IPS-15b (cell line): ENCODE data around the gene ACACB.

Source experiments
- H3K27me3 ChIP-seq: one replicate; pipeline ENCODE4 v1.6.1; 2013; ENCODE audit warnings: low read length; ENCODE audit not compliant: control insufficient read depth, insufficient read depth
- H3K36me3 ChIP-seq: one replicate; pipeline ENCODE4 v1.6.1; 2013; ENCODE audit warnings: low read length; ENCODE audit not compliant: control insufficient read depth, insufficient read depth
- H3K4me1 ChIP-seq: one replicate; pipeline ENCODE4 v1.6.1; 2013; ENCODE audit warnings: mild to moderate bottlenecking, low read length; ENCODE audit not compliant: control insufficient read depth, insufficient read depth
- H3K4me3 ChIP-seq: one replicate; pipeline ENCODE4 v1.5.1; 2013; ENCODE audit warnings: low read depth, low read length
- H3K9ac ChIP-seq: one replicate; pipeline ENCODE4 v1.6.1; 2013; ENCODE audit warnings: low read depth, mild to moderate bottlenecking, low read length
- H3K9me3 ChIP-seq: one replicate; pipeline ENCODE4 v1.6.1; 2013; ENCODE audit warnings: mild to moderate bottlenecking, low read length; ENCODE audit not compliant: control insufficient read depth, insufficient read depth

The ACACB gene

GRCh38 chr12:109113661-109114321, 2.6 kb upstream of the ACACB start:
- H3K9me3 ChIP-seq = no peaks in the 10 kb centered on the region
- peaks cover 4% of the 10 kb centered on the region for H3K36me3 ChIP-seq
- no peak overlapping the region for H3K9ac ChIP-seq
- no peaks in the 10 kb centered on the region for H3K27me3 ChIP-seq
- peaks cover 5% of the 10 kb centered on the region for H3K4me1 ChIP-seq
- H3K4me3 ChIP-seq = no peak overlapping the region

- no peaks in the 10 kb centered on the region for H3K9me3 ChIP-seq
- no peak overlapping the region for H3K9ac ChIP-seq
- H3K4me1 ChIP-seq = peaks cover 5% of the 10 kb centered on the region
- no peaks in the 10 kb centered on the region for H3K27me3 ChIP-seq
- H3K4me3 ChIP-seq = no peak overlapping the region
- peaks cover 3% of the 10 kb centered on the region for H3K36me3 ChIP-seq
Measured at GRCh38 chr12:109114644-109115043, 1.7 kb upstream of the ACACB start.

DNA sequence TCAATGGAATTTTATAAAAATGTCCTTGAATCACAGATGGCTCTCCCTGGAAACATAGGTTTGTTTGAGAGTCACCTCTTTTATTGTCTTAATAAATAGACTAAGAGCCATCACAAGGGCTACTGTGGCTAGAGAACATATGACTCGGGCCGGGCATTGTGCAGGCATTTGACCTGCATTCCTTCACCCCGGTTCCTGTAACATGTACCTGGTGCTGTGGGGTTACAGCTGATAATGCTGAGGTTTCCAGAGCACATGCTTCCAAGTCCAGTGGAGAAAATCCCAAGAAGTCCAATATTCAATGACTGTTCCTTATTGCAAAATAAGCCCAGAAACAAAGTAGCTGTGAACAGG, 1.0 kb upstream of the ACACB start:
- Histone ChIP-seq H3K27me3 (no peaks in the 10 kb centered on the region), H3K9ac (no peak overlapping the region), H3K9me3 (no peaks in the 10 kb centered on the region), H3K36me3 (no peaks in the 10 kb centered on the region), H3K4me3 (no peak overlapping the region), H3K4me1 (peaks cover 5% of the 10 kb centered on the region)

- Histone ChIP-seq H3K9ac (no peak overlapping the region), H3K9me3 (no peaks in the 10 kb centered on the region), H3K27me3 (no peaks in the 10 kb centered on the region), H3K4me1 (peaks cover 5% of the 10 kb centered on the region), H3K4me3 (no peak overlapping the region), H3K36me3 (no peaks in the 10 kb centered on the region)
Measured at GRCh38 chr12:109116611-109116949, 193 bp downstream of the ACACB start.

- Histone ChIP-seq H3K36me3 (no peaks in the 10 kb centered on the region), H3K4me3 (no peak overlapping the region), H3K9me3 (no peaks in the 10 kb centered on the region), H3K9ac (no peak overlapping the region), H3K27me3 (no peaks in the 10 kb centered on the region), H3K4me1 (peaks cover 5% of the 10 kb centered on the region)
Measured at GRCh38 chr12:109120095-109120494, 3.7 kb downstream of the ACACB start.

DNA sequence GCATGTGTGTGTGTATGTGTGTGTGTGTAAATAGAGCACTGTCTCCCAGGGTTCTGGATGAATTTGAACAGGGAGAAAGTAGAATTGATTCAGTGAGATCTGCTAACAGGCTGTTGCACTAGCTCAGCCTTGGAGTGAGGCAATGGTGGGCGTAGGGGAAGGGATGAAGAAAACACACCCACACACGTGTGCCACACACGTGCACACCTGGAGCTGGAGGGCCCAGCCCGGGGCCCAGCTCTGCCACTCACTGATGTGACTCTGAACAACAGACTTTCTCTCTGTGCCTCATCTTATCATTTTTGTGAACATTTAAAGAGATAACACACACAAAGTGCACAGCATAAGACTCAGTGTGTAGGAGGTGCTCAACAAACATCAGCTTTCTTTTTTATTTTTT, 4.2 kb downstream of the ACACB start:
- Histone ChIP-seq H3K9ac (no peak overlapping the region), H3K36me3 (no peaks in the 10 kb centered on the region), H3K4me3 (no peak overlapping the region), H3K9me3 (no peaks in the 10 kb centered on the region), H3K4me1 (peaks cover 5% of the 10 kb centered on the region), H3K27me3 (no peaks in the 10 kb centered on the region)

DNA sequence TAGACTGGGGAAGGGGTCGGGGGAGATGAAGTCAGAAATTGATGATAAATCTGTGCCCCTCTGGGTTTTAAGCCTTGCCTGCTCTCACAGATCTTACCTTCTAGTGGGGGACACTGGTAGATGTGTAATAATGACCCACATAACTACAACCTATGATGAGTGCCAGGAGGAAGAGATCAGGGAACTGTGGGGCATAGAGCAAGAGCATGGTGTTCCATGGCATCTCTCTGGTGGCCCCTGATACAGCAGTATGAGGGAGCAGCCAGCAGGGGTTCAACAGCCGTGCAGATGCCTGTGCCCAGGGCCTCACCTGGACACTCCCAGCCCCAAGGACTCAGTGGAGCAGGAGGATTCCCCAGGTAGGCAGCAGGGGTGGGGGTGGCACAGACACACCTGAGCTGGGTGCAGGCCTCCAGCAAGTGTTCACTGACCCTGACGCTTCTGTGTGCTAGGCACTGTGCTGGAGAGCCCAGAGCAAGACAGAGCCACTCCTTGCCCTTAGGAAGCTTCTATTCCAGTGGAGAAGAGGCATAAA, 5.0 kb downstream of the ACACB start:
- Histone ChIP-seq H3K9me3 (no peaks in the 10 kb centered on the region), H3K27me3 (no peaks in the 10 kb centered on the region), H3K9ac (no peak overlapping the region), H3K36me3 (no peaks in the 10 kb centered on the region), H3K4me3 (no peak overlapping the region), H3K4me1 (no peaks in the 10 kb centered on the region)

DNA sequence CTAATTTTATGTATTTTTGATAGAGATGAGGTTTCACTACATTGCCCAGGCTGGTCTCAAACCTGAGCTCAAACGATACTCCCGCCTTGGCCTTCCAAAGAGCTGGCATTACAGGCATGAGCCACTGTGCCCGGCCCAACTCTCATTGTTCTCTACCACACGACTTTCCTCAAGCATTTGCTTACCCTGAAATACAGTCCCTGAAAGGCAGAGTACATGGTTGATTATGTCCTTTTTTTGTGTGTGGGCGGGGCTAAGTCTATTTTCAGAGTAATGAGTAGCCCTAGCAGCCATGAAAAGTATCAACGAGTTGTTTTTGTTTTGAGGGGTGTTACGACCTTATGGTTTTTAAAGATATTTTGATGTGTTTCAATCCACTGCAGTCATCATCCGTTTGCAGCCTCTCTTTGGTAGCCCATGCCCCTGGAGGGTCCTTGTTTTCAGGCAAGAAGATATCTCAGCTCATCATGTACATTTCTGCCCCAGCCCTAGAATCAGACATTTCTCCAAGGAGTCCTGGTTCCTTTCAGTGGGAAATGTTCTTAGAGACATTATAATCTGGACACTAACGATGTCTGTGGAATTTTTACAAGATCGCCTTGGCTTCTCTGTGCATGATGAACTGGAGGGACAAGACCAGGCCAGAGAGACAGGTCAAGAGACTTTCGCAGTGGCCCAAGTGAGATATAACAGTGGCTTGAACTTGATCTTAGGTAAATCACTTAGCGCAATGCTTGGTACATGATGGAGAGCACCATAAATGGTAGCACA, 8.7 kb downstream of the ACACB start:
- H3K4me1 ChIP-seq = no peaks in the 10 kb centered on the region

DNA sequence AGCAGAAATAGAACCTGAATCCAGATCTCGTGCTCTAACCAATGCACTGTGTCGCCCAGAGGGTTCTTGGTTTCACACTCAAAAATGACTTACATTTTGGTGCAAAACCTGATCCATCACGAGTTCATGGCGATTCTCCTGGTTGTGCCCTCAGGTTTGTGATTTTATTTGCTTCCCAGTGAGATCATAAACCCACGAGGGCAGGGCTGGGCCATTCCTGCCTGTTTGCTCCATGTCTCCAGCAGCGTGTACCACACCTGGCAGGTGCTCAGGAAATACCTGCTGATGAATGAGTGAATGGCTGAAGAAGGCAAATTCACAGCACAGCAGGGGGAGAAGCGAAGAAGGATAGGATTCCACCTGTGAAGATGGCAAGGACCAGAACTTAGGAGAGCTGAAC, 9.4 kb downstream of the ACACB start:
- H3K4me3 ChIP-seq = no peak overlapping the region
- H3K9ac ChIP-seq = no peak overlapping the region
- no peaks in the 10 kb centered on the region for H3K36me3 ChIP-seq
- H3K27me3 ChIP-seq = no peaks in the 10 kb centered on the region
- H3K9me3 ChIP-seq = no peaks in the 10 kb centered on the region
- no peaks in the 10 kb centered on the region for H3K4me1 ChIP-seq

More for the DNA sequence above, 8.7 kb downstream of the ACACB start:
- Histone ChIP-seq H3K9ac (no peak overlapping the region), H3K36me3 (no peaks in the 10 kb centered on the region), H3K4me3 (no peak overlapping the region), H3K27me3 (no peaks in the 10 kb centered on the region), H3K9me3 (no peaks in the 10 kb centered on the region)

- no peaks in the 10 kb centered on the region for H3K9me3 ChIP-seq
- H3K27me3 ChIP-seq = no peaks in the 10 kb centered on the region
- no peaks in the 10 kb centered on the region for H3K4me1 ChIP-seq
- H3K9ac ChIP-seq = no peak overlapping the region
- no peaks in the 10 kb centered on the region for H3K36me3 ChIP-seq
- H3K4me3 ChIP-seq = no peak overlapping the region
Measured at GRCh38 chr12:109126784-109127183, 10.4 kb downstream of the ACACB start.

- Histone ChIP-seq H3K4me3 (no peak overlapping the region), H3K9me3 (no peaks in the 10 kb centered on the region), H3K36me3 (no peaks in the 10 kb centered on the region), H3K4me1 (no peaks in the 10 kb centered on the region), H3K9ac (no peak overlapping the region), H3K27me3 (no peaks in the 10 kb centered on the region)
Measured at GRCh38 chr12:109127533-109128242, 11.3 kb downstream of the ACACB start.
